SU-DHL-6 (cell line): Measurements from ENCODE around the gene KCNK16.

Experiments used
- H2AFZ ChIP-seq: fragments of 200-600 bp; sonication (generic); 2 replicates; pipeline ENCODE4 v1.6.1; 2014; ENCODE audit warnings: low read depth, mild to moderate bottlenecking, moderate library complexity, mixed read lengths, antibody characterized with exemption, low read length; ENCODE audit not compliant: severe bottlenecking
- H3F3A ChIP-seq: fragments of 200-600 bp; shearing (Covaris generic); 2 replicates; pipeline ENCODE4 v1.6.0; 2016; ENCODE audit warnings: antibody characterized with exemption, mild to moderate bottlenecking; ENCODE audit not compliant: insufficient read depth
- H3K27ac ChIP-seq: fragments of 200-600 bp; sonication (generic); 2 replicates; pipeline ENCODE4 v1.5.1; 2016; ENCODE audit warnings: low read depth, mild to moderate bottlenecking, low read length, moderate library complexity, mixed read lengths
- H3K27me3 ChIP-seq: fragments of 200-600 bp; sonication (generic), shearing (Covaris generic); 2 replicates; pipeline ENCODE4 v1.6.0; 2014; ENCODE audit warnings: mild to moderate bottlenecking, low read length
- H3K36me3 ChIP-seq: fragments of 200-600 bp; sonication (generic); 2 replicates; pipeline ENCODE4 v1.6.1; 2014; ENCODE audit warnings: mild to moderate bottlenecking, low read length, mixed read lengths
- H3K4me2 ChIP-seq: fragments of 300-600, 200-600 bp; shearing (Covaris generic), sonication (generic); 2 replicates; pipeline ENCODE4 v1.6.0; 2014; ENCODE audit warnings: low read length, low read depth, mild to moderate bottlenecking; ENCODE audit not compliant: poor library complexity, severe bottlenecking
- H3K4me3 ChIP-seq: fragments of 200-600 bp; sonication (generic); 2 replicates; pipeline ENCODE4 v1.5.1; 2014; ENCODE audit warnings: antibody characterized with exemption, low read length, mild to moderate bottlenecking, mixed read lengths; ENCODE audit not compliant: insufficient read depth, poor library complexity, severe bottlenecking
- H3K79me2 ChIP-seq: fragments of 200-600 bp; sonication (generic); 2 replicates; pipeline ENCODE4 v1.6.1; 2014; ENCODE audit warnings: mild to moderate bottlenecking, low read length, moderate library complexity; ENCODE audit not compliant: insufficient read depth
- H3K9ac ChIP-seq: fragments of 200-600 bp; sonication (generic); 2 replicates; pipeline ENCODE4 v1.7.0; 2014; ENCODE audit warnings: mild to moderate bottlenecking, low read length
- H3K9me2 ChIP-seq: fragments of 200-600 bp; sonication (generic); replicated peaks from 2 replicates; pipeline ENCODE4 v1.6.1; 2014; ENCODE audit warnings: low read length; ENCODE audit not compliant: insufficient read depth
- H3K9me3 ChIP-seq: fragments of 200-600 bp; sonication (generic); 2 replicates; pipeline ENCODE4 v1.6.1; 2014; ENCODE audit warnings: low read length, mixed read lengths; ENCODE audit not compliant: insufficient read depth
- H4K20me1 ChIP-seq: fragments of 200-600 bp; sonication (generic); 2 replicates; pipeline ENCODE4 v1.6.1; 2014; ENCODE audit warnings: low read depth, mild to moderate bottlenecking, antibody characterized with exemption, low read length, moderate library complexity, mixed read lengths
- CTCF ChIP-seq: fragments of 200-600 bp; sonication (generic); IDR thresholded peaks from one replicate; pipeline ENCODE4 v1.5.1; 2017; ENCODE audit warnings: antibody characterized with exemption, mild to moderate bottlenecking, low read length, moderate library complexity; ENCODE audit not compliant: insufficient read depth, poor library complexity, severe bottlenecking
- EZH2phosphoT487 ChIP-seq: fragments of 200-600 bp; sonication (generic), shearing (Covaris generic); conservative IDR thresholded peaks from 2 replicates; pipeline ENCODE4 v1.6.1; 2018; ENCODE audit warnings: mild to moderate bottlenecking, antibody characterized with exemption, low read length, moderate library complexity, mixed read lengths

Gene KCNK16

GRCh38 chr6:39301606-39302005, 20.9 kb downstream of the KCNK16 start:
- Histone ChIP-seq H4K20me1 (no peaks in the 10 kb centered on the region), H3K79me2 (no peaks in the 10 kb centered on the region), H3K27me3 (no peaks in the 10 kb centered on the region), H3K9me3 (no peaks in the 10 kb centered on the region), H3K9me2 (no peaks in the 10 kb centered on the region), H2AFZ (no peak overlapping the region), H3K4me3 (no peak overlapping the region), H3K36me3 (no peaks in the 10 kb centered on the region), H3K9ac (no peak overlapping the region), H3F3A (no peaks in the 10 kb centered on the region), H3K27ac (no peak overlapping the region), H3K4me2 (no peak overlapping the region)
- TF ChIP-seq EZH2phosphoT487 (no peak), CTCF (peak; percentile 79)

GRCh38 chr6:39300739-39301138, 21.8 kb downstream of the KCNK16 start:
- Histone ChIP-seq H4K20me1 (no peaks in the 10 kb centered on the region), H3K36me3 (no peaks in the 10 kb centered on the region), H3K9me2 (no peaks in the 10 kb centered on the region), H3F3A (no peaks in the 10 kb centered on the region), H3K79me2 (no peaks in the 10 kb centered on the region), H3K9me3 (no peaks in the 10 kb centered on the region), H3K27me3 (no peaks in the 10 kb centered on the region), H3K9ac (no peak overlapping the region), H3K4me2 (no peak overlapping the region), H3K4me3 (no peak overlapping the region), H3K27ac (no peak overlapping the region), H2AFZ (no peak overlapping the region)
- TF ChIP-seq EZH2phosphoT487 (no peak), CTCF (no peak)

- TF ChIP-seq EZH2phosphoT487 = no peak
- TF ChIP-seq CTCF = no peak
- H3K4me3 ChIP-seq = no peak overlapping the region
- H3K9ac ChIP-seq = no peak overlapping the region
- H4K20me1 ChIP-seq = no peaks in the 10 kb centered on the region
- H3K9me2 ChIP-seq = no peaks in the 10 kb centered on the region
- H3K79me2 ChIP-seq = no peaks in the 10 kb centered on the region
- H3F3A ChIP-seq = no peaks in the 10 kb centered on the region
- H2AFZ ChIP-seq = no peak overlapping the region
- H3K4me2 ChIP-seq = no peak overlapping the region
- H3K36me3 ChIP-seq = no peaks in the 10 kb centered on the region
- H3K27ac ChIP-seq = no peak overlapping the region
- H3K27me3 ChIP-seq = no peaks in the 10 kb centered on the region
- no peaks in the 10 kb centered on the region for H3K9me3 ChIP-seq
Measured at GRCh38 chr6:39298061-39298460, 24.4 kb downstream of the KCNK16 start.
